ENCODE measurements around the gene TBL1Y.

DNA sequence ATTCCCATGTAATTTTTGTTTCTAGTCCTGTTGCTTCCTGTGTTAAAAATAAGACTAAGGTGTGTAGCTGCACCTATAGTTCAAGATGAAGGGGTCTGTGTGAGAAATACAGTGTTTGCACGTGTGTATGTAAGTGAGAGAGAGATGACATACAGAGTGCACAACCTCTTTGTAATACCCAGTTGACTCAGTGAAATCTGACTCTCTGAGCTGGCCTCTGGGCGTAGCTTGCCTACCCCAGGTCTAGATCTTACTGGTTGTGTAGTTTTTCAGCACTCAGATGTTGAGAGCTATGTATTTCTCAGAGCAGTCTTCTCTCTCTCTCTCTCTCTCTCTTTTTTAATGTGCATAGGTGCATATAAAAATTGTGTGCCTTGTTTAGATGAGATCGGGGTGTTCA, 56.0 kb downstream of the TBL1Y start:
- TF ChIP-seq POLR2AphosphoS5 (IDR thresholded peaks at IDR 0.05; ENCODE audit: low read depth, low read length): no peak
- TF ChIP-seq TAF1 (IDR thresholded peaks at IDR 0.05; ENCODE audit: borderline replicate concordance, low read depth, low read length): no peak
- TF ChIP-seq POLR2A (IDR thresholded peaks at IDR 0.05; ENCODE audit: low read depth, low read length): no peak

Measured in GM12892 (cell line).